HUES6 (cell line): ENCODE results near the gene UBE2G2.

Experiments used
- H3K27ac ChIP-seq: 2 replicates; pipeline ENCODE4 v1.7.0; 2013; ENCODE audit warnings: low read depth, mild to moderate bottlenecking, low read length, inconsistent platforms
- H3K27me3 ChIP-seq: 2 replicates; pipeline ENCODE4 v1.6.1; 2013; ENCODE audit warnings: low read length; ENCODE audit not compliant: control insufficient read depth, insufficient read depth
- H3K36me3 ChIP-seq: 2 replicates; pipeline ENCODE4 v1.6.1; 2013; ENCODE audit warnings: low read length; ENCODE audit not compliant: control insufficient read depth, insufficient read depth
- H3K4me1 ChIP-seq: 2 replicates; pipeline ENCODE4 v1.6.1; 2013; ENCODE audit warnings: low read length; ENCODE audit not compliant: control insufficient read depth, insufficient read depth
- H3K4me3 ChIP-seq: 2 replicates; pipeline ENCODE4 v1.5.1; 2013; ENCODE audit warnings: low read depth, low read length
- H3K9ac ChIP-seq: one replicate; pipeline ENCODE4 v1.6.1; 2013; ENCODE audit warnings: mild to moderate bottlenecking, low read length
- H3K9me3 ChIP-seq: 2 replicates; pipeline ENCODE4 v1.6.1; 2013; ENCODE audit warnings: low read depth, low read length; ENCODE audit not compliant: control insufficient read depth, insufficient read depth

UBE2G2 gene

GRCh38 chr21:44813727-44814126, 12.1 kb upstream of the UBE2G2 start:
- H3K4me3 ChIP-seq: no peak overlapping the region
- peaks cover 29% of the 10 kb centered on the region for H3K4me1 ChIP-seq
- no peaks in the 10 kb centered on the region for H3K27me3 ChIP-seq
- no peak overlapping the region for H3K27ac ChIP-seq
- H3K9ac ChIP-seq: no peak overlapping the region
- H3K9me3 ChIP-seq: peaks cover 2% of the 10 kb centered on the region
- peaks cover 38% of the 10 kb centered on the region for H3K36me3 ChIP-seq

GRCh38 chr21:44813149-44813548, 11.5 kb upstream of the UBE2G2 start:
- no peaks in the 10 kb centered on the region for H3K9me3 ChIP-seq
- H3K9ac ChIP-seq: no peak overlapping the region
- no peaks in the 10 kb centered on the region for H3K27me3 ChIP-seq
- H3K4me1 ChIP-seq: peaks cover 29% of the 10 kb centered on the region
- peaks cover 43% of the 10 kb centered on the region for H3K36me3 ChIP-seq
- no peak overlapping the region for H3K4me3 ChIP-seq
- H3K27ac ChIP-seq: no peak overlapping the region

- no peaks in the 10 kb centered on the region for H3K27me3 ChIP-seq
- peaks cover 29% of the 10 kb centered on the region for H3K4me1 ChIP-seq
- no peak overlapping the region for H3K27ac ChIP-seq
- no peaks in the 10 kb centered on the region for H3K9me3 ChIP-seq
- no peak overlapping the region for H3K9ac ChIP-seq
- H3K4me3 ChIP-seq: no peak overlapping the region
- peaks cover 48% of the 10 kb centered on the region for H3K36me3 ChIP-seq
Measured at GRCh38 chr21:44812640-44813039, 11.0 kb upstream of the UBE2G2 start.

- Histone ChIP-seq H3K4me1 (peaks cover 22% of the 10 kb centered on the region), H3K36me3 (peaks cover 63% of the 10 kb centered on the region)
Measured at GRCh38 chr21:44810779-44811178, 9.2 kb upstream of the UBE2G2 start.

GRCh38 chr21:44805859-44806258, 4.2 kb upstream of the UBE2G2 start:
- Histone ChIP-seq H3K4me3 (no peak overlapping the region), H3K9me3 (no peaks in the 10 kb centered on the region), H3K27me3 (no peaks in the 10 kb centered on the region), H3K4me1 (peaks cover 6% of the 10 kb centered on the region; the same call in 1 of the 2 replicates), H3K36me3 (peaks cover 59% of the 10 kb centered on the region), H3K27ac (no peak overlapping the region), H3K9ac (no peak overlapping the region)

More at GRCh38 chr21:44810779-44811178, 9.2 kb upstream of the UBE2G2 start:
- Histone ChIP-seq H3K27ac (no peak overlapping the region), H3K9ac (no peak overlapping the region), H3K27me3 (no peaks in the 10 kb centered on the region), H3K4me3 (no peak overlapping the region), H3K9me3 (no peaks in the 10 kb centered on the region)

GRCh38 chr21:44805226-44805625, 3.6 kb upstream of the UBE2G2 start:
- Histone ChIP-seq H3K27ac (no peak overlapping the region), H3K4me3 (no peak overlapping the region), H3K4me1 (peaks cover 12% of the 10 kb centered on the region), H3K36me3 (peaks cover 52% of the 10 kb centered on the region), H3K9me3 (no peaks in the 10 kb centered on the region), H3K27me3 (no peaks in the 10 kb centered on the region), H3K9ac (no peak overlapping the region)

- H3K9me3 ChIP-seq: no peaks in the 10 kb centered on the region
- no peak overlapping the region for H3K4me3 ChIP-seq
- H3K36me3 ChIP-seq: peaks cover 52% of the 10 kb centered on the region
- no peaks in the 10 kb centered on the region for H3K27me3 ChIP-seq
- no peak overlapping the region for H3K9ac ChIP-seq
- H3K4me1 ChIP-seq: peaks cover 12% of the 10 kb centered on the region
- H3K27ac ChIP-seq: no peak overlapping the region
Measured at GRCh38 chr21:44804762-44805161, 3.1 kb upstream of the UBE2G2 start.

- H3K9ac ChIP-seq: no peak overlapping the region
- no peaks in the 10 kb centered on the region for H3K9me3 ChIP-seq
- H3K36me3 ChIP-seq: peaks cover 51% of the 10 kb centered on the region
- H3K27ac ChIP-seq: no peak overlapping the region
- no peaks in the 10 kb centered on the region for H3K27me3 ChIP-seq
- no peak overlapping the region for H3K4me3 ChIP-seq
- peaks cover 12% of the 10 kb centered on the region for H3K4me1 ChIP-seq
Measured at GRCh38 chr21:44803651-44804050, 2.0 kb upstream of the UBE2G2 start.

- peak overlapping the region; percentile 86; the same call in 1 of the 2 replicates for H3K27ac ChIP-seq
- H3K36me3 ChIP-seq: peaks cover 52% of the 10 kb centered on the region
- no peaks in the 10 kb centered on the region; the same call in 1 of the 2 replicates for H3K9me3 ChIP-seq
Measured at GRCh38 chr21:44802396-44803153, 955 bp upstream of the UBE2G2 start.

GRCh38 chr21:44800971-44801467, 601 bp downstream of the UBE2G2 start:
- peak overlapping the region; percentile 88 for H3K4me3 ChIP-seq
- H3K9me3 ChIP-seq: no peaks in the 10 kb centered on the region; the same call in 1 of the 2 replicates
- peaks cover 12% of the 10 kb centered on the region for H3K4me1 ChIP-seq
- peak overlapping the region; percentile 86; the same call in 1 of the 2 replicates for H3K27ac ChIP-seq
- peaks cover 49% of the 10 kb centered on the region for H3K36me3 ChIP-seq
- H3K27me3 ChIP-seq: no peaks in the 10 kb centered on the region
- peak overlapping the region; percentile 91 for H3K9ac ChIP-seq

More at GRCh38 chr21:44802396-44803153, 955 bp upstream of the UBE2G2 start:
- Histone ChIP-seq H3K27me3 (no peaks in the 10 kb centered on the region), H3K9ac (peak overlapping the region; percentile 91), H3K4me3 (peak overlapping the region; percentile 88), H3K4me1 (peaks cover 12% of the 10 kb centered on the region)

GRCh38 chr21:44800103-44800502, 1.5 kb downstream of the UBE2G2 start:
- H3K27ac ChIP-seq: no peak overlapping the region
- H3K4me1 ChIP-seq: peaks cover 15% of the 10 kb centered on the region
- peaks cover 45% of the 10 kb centered on the region for H3K36me3 ChIP-seq

More at GRCh38 chr21:44800103-44800502, 1.5 kb downstream of the UBE2G2 start:
- H3K9me3 ChIP-seq: no peaks in the 10 kb centered on the region; the same call in 1 of the 2 replicates
- peak overlapping the region; percentile 88 for H3K4me3 ChIP-seq
- no peaks in the 10 kb centered on the region for H3K27me3 ChIP-seq
- H3K9ac ChIP-seq: no peak overlapping the region
